H9 (cell line): ENCODE measurements around the gene PARP1. TPM values are rescaled to one million over a fixed set of nuclear protein-coding genes. Genes with fewer than 3 reads are reported as not detected.
A peak's percentile ranks its signal among the peaks of the same experiment; 100 is the strongest.

Experiments
- DNase-seq: peaks from one replicate; pipeline ENCODE4 v3.0.0-alpha.2; 2017
- H2AFZ ChIP-seq: one replicate; pipeline ENCODE4 v1.6.1; 2013; ENCODE audit warnings: mild to moderate bottlenecking, low read length, control low read depth, moderate library complexity
- H2AK5ac ChIP-seq: 2 replicates; pipeline ENCODE4 v1.6.1; 2013; ENCODE audit warnings: low read length, control low read depth, mixed read lengths; ENCODE audit not compliant: insufficient read length
- H2BK120ac ChIP-seq: one replicate; pipeline ENCODE4 v1.6.1; 2013; ENCODE audit warnings: low read depth, mild to moderate bottlenecking, low read length, control low read depth, inconsistent platforms; ENCODE audit not compliant: poor library complexity, severe bottlenecking
- H2BK12ac ChIP-seq: 2 replicates; pipeline ENCODE4 v1.6.1; 2013; ENCODE audit warnings: low read length, control low read depth, mixed read lengths, low read depth; ENCODE audit not compliant: insufficient read length
- H2BK15ac ChIP-seq: 2 replicates; pipeline ENCODE4 v1.6.1; 2013; ENCODE audit warnings: low read depth, low read length, control low read depth
- H2BK20ac ChIP-seq: one replicate; pipeline ENCODE4 v1.6.1; 2013; ENCODE audit warnings: low read depth, mild to moderate bottlenecking, low read length, control low read depth, inconsistent platforms; ENCODE audit not compliant: poor library complexity, severe bottlenecking
- H2BK5ac ChIP-seq: 2 replicates; pipeline ENCODE4 v1.6.1; 2013; ENCODE audit warnings: low read length, control low read depth, mixed read lengths; ENCODE audit not compliant: insufficient read length
- H3K14ac ChIP-seq: 2 replicates; pipeline ENCODE4 v1.6.1; 2013; ENCODE audit warnings: low read length, control low read depth; ENCODE audit not compliant: insufficient read depth
- H3K18ac ChIP-seq: 2 replicates; pipeline ENCODE4 v1.6.1; 2013; ENCODE audit warnings: low read depth, mild to moderate bottlenecking, mixed read lengths, low read length, control low read depth; ENCODE audit not compliant: insufficient read length
- H3K23ac ChIP-seq: 2 replicates; pipeline ENCODE4 v1.6.1; 2013; ENCODE audit warnings: low read length, control low read depth, mixed read lengths, low read depth; ENCODE audit not compliant: insufficient read length
- H3K23me2 ChIP-seq: 2 replicates; pipeline ENCODE4 v1.6.1; 2013; ENCODE audit warnings: low read depth, mild to moderate bottlenecking, mixed read lengths, low read length, control low read depth; ENCODE audit not compliant: insufficient read length, poor library complexity, severe bottlenecking
- H3K27ac ChIP-seq: 2 replicates; pipeline ENCODE4 v1.5.1; 2013; ENCODE audit warnings: low read length, control low read depth, mixed read lengths, low read depth; ENCODE audit not compliant: insufficient read length
- H3K27me3 ChIP-seq: 2 replicates; pipeline ENCODE4 v1.6.1; 2013; ENCODE audit warnings: low read length, control low read depth, inconsistent platforms; ENCODE audit not compliant: insufficient read depth
- H3K4ac ChIP-seq: 2 replicates; pipeline ENCODE4 v1.6.1; 2013; ENCODE audit warnings: low read depth, mild to moderate bottlenecking, control low read depth, inconsistent platforms, low read length, moderate library complexity
- H3K4me1 ChIP-seq: 2 replicates; pipeline ENCODE4 v1.6.1; 2013; ENCODE audit warnings: low read length, control low read depth, inconsistent platforms; ENCODE audit not compliant: insufficient read depth
- H3K4me2 ChIP-seq: 2 replicates; pipeline ENCODE4 v1.6.1; 2013; ENCODE audit warnings: low read length, control low read depth, mixed read lengths; ENCODE audit not compliant: insufficient read length, insufficient read depth
- H3K56ac ChIP-seq: 2 replicates; pipeline ENCODE4 v1.6.1; 2013; ENCODE audit warnings: low read depth, mild to moderate bottlenecking, mixed read lengths, low read length, control low read depth; ENCODE audit not compliant: insufficient read length
- H3K79me1 ChIP-seq: 2 replicates; pipeline ENCODE4 v1.6.1; 2013; ENCODE audit warnings: low read depth, mild to moderate bottlenecking, moderate library complexity, low read length, control low read depth, inconsistent platforms; ENCODE audit not compliant: insufficient read depth, poor library complexity, severe bottlenecking
- H3K79me2 ChIP-seq: 2 replicates; pipeline ENCODE4 v1.6.1; 2013; ENCODE audit warnings: low read length, control low read depth, inconsistent platforms; ENCODE audit not compliant: insufficient read depth
- H3K9ac ChIP-seq: 2 replicates; pipeline ENCODE4 v1.6.1; 2013; ENCODE audit warnings: low read length, control low read depth, mixed read lengths; ENCODE audit not compliant: insufficient read length; ENCODE audit errors: extremely low read depth
- H3K9me3 ChIP-seq: one replicate; pipeline ENCODE4 v1.6.1; 2013; ENCODE audit warnings: low read depth, low read length, inconsistent platforms; ENCODE audit not compliant: control insufficient read depth
- H3T11ph ChIP-seq: one replicate; pipeline ENCODE4 v1.6.1; 2013; ENCODE audit warnings: mild to moderate bottlenecking, low read length, control low read depth, inconsistent platforms
- H4K20me1 ChIP-seq: one replicate; pipeline ENCODE4 v1.6.1; 2013; ENCODE audit not compliant: control insufficient read depth, insufficient read length, insufficient read depth
- H4K5ac ChIP-seq: 2 replicates; pipeline ENCODE4 v1.6.1; 2013; ENCODE audit warnings: low read depth, mild to moderate bottlenecking, mixed read lengths, low read length, control low read depth; ENCODE audit not compliant: insufficient read length
- H4K8ac ChIP-seq: replicated peaks from 2 replicates; pipeline ENCODE4 v1.6.1; 2013; ENCODE audit warnings: low read length, control low read depth, mixed read lengths, low read depth; ENCODE audit not compliant: insufficient read length
- H4K91ac ChIP-seq: 2 replicates; pipeline ENCODE4 v1.6.1; 2013; ENCODE audit warnings: low read depth, mild to moderate bottlenecking, moderate library complexity, mixed read lengths, low read length, control low read depth; ENCODE audit not compliant: insufficient read length
- H3K27ac Mint-ChIP-seq, 3 experiments: 2 replicates in 2 of 3; 3 replicates in 1 of 3; pipeline ENCODE4 v1.8.0; 2020 to 2021; ENCODE audit warnings: mixed read lengths in 3 of 3, mild to moderate bottlenecking in 1 of 3, moderate library complexity in 1 of 3
- H3K27me3 Mint-ChIP-seq: 2 replicates; pipeline ENCODE4 v1.8.0; 2021; ENCODE audit warnings: low read depth, mild to moderate bottlenecking, moderate library complexity, mixed read lengths
- H3K36me3 Mint-ChIP-seq, 3 experiments: 2 replicates in 2 of 3; 3 replicates in 1 of 3; pipeline ENCODE4 v1.8.0; 2020 to 2021; ENCODE audit warnings: low read depth in 3 of 3, mixed read lengths in 3 of 3; ENCODE audit not compliant: insufficient read depth in 1 of 3
- H3K4me1 Mint-ChIP-seq, 2 experiments: 2 replicates each; pipeline ENCODE4 v1.8.0; 2020; ENCODE audit warnings: mixed read lengths in 2 of 2
- H3K4me3 Mint-ChIP-seq, 2 experiments: 2 replicates in 1 of 2; 3 replicates in 1 of 2; pipeline ENCODE4 v1.8.0; 2020 to 2021; ENCODE audit warnings: mild to moderate bottlenecking in 2 of 2, mixed read lengths in 2 of 2, moderate library complexity in 1 of 2
- H3K9me3 Mint-ChIP-seq, 2 experiments: 2 replicates in 1 of 2; 3 replicates in 1 of 2; pipeline ENCODE4 v1.8.0; 2020; ENCODE audit warnings: mild to moderate bottlenecking in 2 of 2, mixed read lengths in 2 of 2, moderate library complexity in 1 of 2
- WGBS: extraction: QIAGEN DNeasy Blood & Tissue Kit; methylation state at CpG from one replicate; pipeline ENCODE4 v1.1.7; 2013; ENCODE audit warnings: missing lambda C conversion rate, low lambda C conversion rate, mixed read lengths; ENCODE audit not compliant: insufficient read length; ENCODE audit errors: extremely low coverage; 5-methylcytosine and 5-hydroxymethylcytosine counted together
- total RNA-seq: library from RNA; stranded (reverse); gene quantifications from 2 replicates; pipeline ENCODE4 v1.2.1, GENCODE V29; 2021
- TF ChIP-seq, protein P1 (sequence below): fragments of 200-600 bp; sonication (generic); conservative IDR thresholded peaks from 3 replicates; pipeline ENCODE4 v1.8.0; 2021; ENCODE audit warnings: antibody characterized with exemption, mild to moderate bottlenecking

Gene PARP1
- total RNA-seq, 1 experiment from 2014 or later: 337 TPM

DNA sequence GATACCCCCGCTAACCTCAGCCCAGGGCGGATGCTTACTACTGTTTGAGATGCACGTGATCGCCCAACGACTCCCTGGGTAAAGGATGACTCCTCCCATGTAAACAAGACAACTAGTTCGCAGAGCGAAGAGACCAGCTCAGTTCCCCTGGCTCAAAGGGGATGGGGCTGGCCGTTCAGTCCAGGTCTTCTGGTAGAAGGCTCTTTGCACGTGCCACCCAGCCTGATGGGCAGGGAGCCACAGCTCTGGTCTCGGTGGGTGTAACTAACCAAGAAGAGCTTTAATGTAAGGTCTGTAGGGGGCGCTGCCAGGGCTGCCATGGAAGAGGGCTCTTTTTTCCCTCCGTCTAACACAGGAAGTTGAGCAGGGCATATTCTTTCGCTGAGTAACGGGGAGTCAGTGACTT lies 49.4 kb upstream of the PARP1 start:
- H3K23ac ChIP-seq: no peak overlapping the region
- no peaks in the 10 kb centered on the region for H3K23me2 ChIP-seq
- no peak overlapping the region for H3K27ac ChIP-seq
- no peak overlapping the region for H3K56ac ChIP-seq
- H3K9ac ChIP-seq: no peak overlapping the region
- peak; percentile 82 for DNase-seq
- H3K4ac ChIP-seq: no peak overlapping the region
- H2BK20ac ChIP-seq: no peak overlapping the region
- H3T11ph ChIP-seq: no peak overlapping the region
- no peaks in the 10 kb centered on the region for H3K79me2 ChIP-seq
- Mint-ChIP-seq H3K27me3 (peaks cover 7% of the 10 kb centered on the region; the same call in 1 of the 2 replicates), H3K9me3 (peaks cover 5 to 7% of the 10 kb centered on the region in 2 experiments; a peak in 4 of 5 replicates), H3K4me3 (no peak overlapping the region; a peak in 1 of 5 replicates), H3K27ac (no peak overlapping the region; a peak in 1 of 7 replicates), H3K36me3 (peaks cover 0 to 5% (median 5%) of the 10 kb centered on the region in 3 experiments; a peak in 3 of 7 replicates), H3K4me1 (peaks cover 14 to 17% of the 10 kb centered on the region in 2 experiments)
- no peak overlapping the region for H4K91ac ChIP-seq
- H3K79me1 ChIP-seq: no peaks in the 10 kb centered on the region
- no peak overlapping the region for H2BK120ac ChIP-seq
- no peak overlapping the region for H2BK15ac ChIP-seq
- no peak overlapping the region for H2AFZ ChIP-seq
- no peak overlapping the region for H2AK5ac ChIP-seq
- H3K4me2 ChIP-seq: no peak overlapping the region
- H2BK12ac ChIP-seq: no peak overlapping the region
- no peak overlapping the region for H4K5ac ChIP-seq
- H4K20me1 ChIP-seq: no peaks in the 10 kb centered on the region
- H3K9me3 ChIP-seq: no peaks in the 10 kb centered on the region
- H3K14ac ChIP-seq: no peak overlapping the region
- H2BK5ac ChIP-seq: no peak overlapping the region
- H3K18ac ChIP-seq: no peak overlapping the region
- TF ChIP-seq, protein P1, sequence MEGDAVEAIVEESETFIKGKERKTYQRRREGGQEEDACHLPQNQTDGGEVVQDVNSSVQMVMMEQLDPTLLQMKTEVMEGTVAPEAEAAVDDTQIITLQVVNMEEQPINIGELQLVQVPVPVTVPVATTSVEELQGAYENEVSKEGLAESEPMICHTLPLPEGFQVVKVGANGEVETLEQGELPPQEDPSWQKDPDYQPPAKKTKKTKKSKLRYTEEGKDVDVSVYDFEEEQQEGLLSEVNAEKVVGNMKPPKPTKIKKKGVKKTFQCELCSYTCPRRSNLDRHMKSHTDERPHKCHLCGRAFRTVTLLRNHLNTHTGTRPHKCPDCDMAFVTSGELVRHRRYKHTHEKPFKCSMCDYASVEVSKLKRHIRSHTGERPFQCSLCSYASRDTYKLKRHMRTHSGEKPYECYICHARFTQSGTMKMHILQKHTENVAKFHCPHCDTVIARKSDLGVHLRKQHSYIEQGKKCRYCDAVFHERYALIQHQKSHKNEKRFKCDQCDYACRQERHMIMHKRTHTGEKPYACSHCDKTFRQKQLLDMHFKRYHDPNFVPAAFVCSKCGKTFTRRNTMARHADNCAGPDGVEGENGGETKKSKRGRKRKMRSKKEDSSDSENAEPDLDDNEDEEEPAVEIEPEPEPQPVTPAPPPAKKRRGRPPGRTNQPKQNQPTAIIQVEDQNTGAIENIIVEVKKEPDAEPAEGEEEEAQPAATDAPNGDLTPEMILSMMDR: peak; percentile 85
- H4K8ac ChIP-seq: no peak overlapping the region
- H3K4me1 ChIP-seq: no peaks in the 10 kb centered on the region
- H3K27me3 ChIP-seq: no peaks in the 10 kb centered on the region
- WGBS: no CpG with 5 or more reads among the region's 14 CpGs
